Heart left ventricle (tissue), 13 donors: ENCODE measurements around the gene SLC46A3.

Source experiments
- CTCF ChIP-seq, 12 donors: fragments of 200-600 bp; sonication (generic) in 4 of 12; IDR thresholded peaks; one replicate each; pipeline versions ENCODE4 v1.5.0 to v1.8.0; 2018 to 2022; ENCODE audit warnings: antibody characterized with exemption in 12 of 12, mild to moderate bottlenecking in 5 of 12
- POLR2A ChIP-seq, 2 donors: fragments of 450-650 bp; IDR thresholded peaks; one replicate each; pipeline ENCODE4 v1.6.1; 2017; ENCODE audit warnings: antibody characterized with exemption in 2 of 2, mild to moderate bottlenecking in 2 of 2, moderate library complexity in 2 of 2
- donor health status: ischemic (EF 13 %, LVEDD 7.1; RV severe dilation, severe dysfunction).
- donor health status: DM: no; HTN: yes; CAD: no.
- donor health status: DM: no; HTN: no; CAD: no.
- donor health status: ischemic (EF 25% LVEDD 6.9; RV normal size, moderate dysfunction).
- donor health status: ischemic (EF 25% LVEDD 5.7; RV mildly dilated, moderate dysfunction).
- donor health status: ischemic (EF 35%, LVEDD 5.7; RV mildly dilated, moderate dysfunction).
- donor health status: nonischemic (EF 11% LVEDD 7.7; RV severe dilation, severe dysfunction).
- donor health status: DM: yes; HTN: yes; CAD: no.
- donor health status: PGD.
- donor health status: ischemic (EF 29% LVEDD 5.4; RV normal size, mild dysfunction).
- donor health status: nonischemic (EF 23%, LVEDD 6.1; RV moderate dilation, normal function).

GRCh38 chr13:28735481-28736029 lies 16.8 kb upstream of the SLC46A3 start:
- TF ChIP-seq CTCF (IDR thresholded peaks at IDR 0.05) (no peak), POLR2A (IDR thresholded peaks at IDR 0.05) (no peak)
